Stimulated activated naive CD4-positive, alpha-beta T cell treated with Interleukin-2 at 50 U/mL for 16 hours (primary cell): ENCODE measurements around the gene MED19.
A peak's percentile ranks its signal among the peaks of the same experiment; 100 is the strongest.
"Not testable (repeated sequence)": the region's sequence is repeated elsewhere in the genome, so short reads cannot be mapped to it uniquely, and the experiment has no call there.

Experiments
- DNase-seq: peaks from one replicate; lab custom pipeline; 2025; lab: John Stamatoyannopoulos, UW

MED19 gene, protein sequence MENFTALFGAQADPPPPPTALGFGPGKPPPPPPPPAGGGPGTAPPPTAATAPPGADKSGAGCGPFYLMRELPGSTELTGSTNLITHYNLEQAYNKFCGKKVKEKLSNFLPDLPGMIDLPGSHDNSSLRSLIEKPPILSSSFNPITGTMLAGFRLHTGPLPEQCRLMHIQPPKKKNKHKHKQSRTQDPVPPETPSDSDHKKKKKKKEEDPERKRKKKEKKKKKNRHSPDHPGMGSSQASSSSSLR

DNA sequence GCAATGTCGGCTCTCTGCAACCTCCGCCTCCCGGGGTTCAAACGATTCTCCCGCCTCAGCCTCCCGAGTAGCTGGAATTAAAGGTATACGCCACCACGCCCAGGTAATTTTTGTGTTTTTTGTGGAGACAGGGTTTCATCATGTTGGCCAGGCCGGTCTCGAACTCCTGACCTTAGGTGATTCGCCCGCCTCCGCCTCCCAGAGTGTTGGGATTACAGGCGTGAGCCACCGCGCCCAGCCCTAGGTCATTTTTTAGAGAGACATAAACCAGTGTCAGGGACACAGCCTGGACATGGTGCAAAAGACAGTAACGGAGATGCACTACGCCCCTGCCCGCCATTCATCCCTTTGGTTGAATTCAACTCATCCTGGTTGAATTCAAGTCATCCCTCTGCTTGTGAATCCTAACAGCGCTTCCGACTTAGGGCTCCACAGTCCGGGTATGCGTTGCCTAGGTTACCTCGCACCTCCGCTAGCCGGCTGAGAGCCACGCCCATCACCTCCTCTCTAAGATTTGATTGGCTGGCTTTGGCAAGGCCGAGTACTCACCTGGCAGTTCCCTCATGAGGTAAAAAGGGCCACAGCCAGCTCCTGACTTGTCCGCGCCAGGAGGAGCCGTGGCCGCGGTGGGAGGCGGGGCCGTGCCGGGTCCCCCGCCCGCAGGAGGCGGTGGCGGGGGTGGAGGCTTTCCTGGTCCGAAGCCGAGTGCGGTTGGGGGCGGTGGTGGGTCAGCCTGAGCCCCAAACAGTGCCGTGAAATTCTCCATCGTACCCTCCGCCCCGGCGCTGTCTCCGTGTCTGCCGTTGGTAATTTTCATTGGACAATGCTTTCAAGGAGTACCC is at the start of gene MED19:
MED19 (minus strand) TSS at position 802 of the 842 bp plus-strand sequence; CDS start at position 766, 36 bp downstream.
- DNase-seq, result peak; percentile 78

- no peak for DNase-seq
Observed at GRCh38 chr11:57758174-57758573, 46.2 kb upstream of the MED19 start.

DNA sequence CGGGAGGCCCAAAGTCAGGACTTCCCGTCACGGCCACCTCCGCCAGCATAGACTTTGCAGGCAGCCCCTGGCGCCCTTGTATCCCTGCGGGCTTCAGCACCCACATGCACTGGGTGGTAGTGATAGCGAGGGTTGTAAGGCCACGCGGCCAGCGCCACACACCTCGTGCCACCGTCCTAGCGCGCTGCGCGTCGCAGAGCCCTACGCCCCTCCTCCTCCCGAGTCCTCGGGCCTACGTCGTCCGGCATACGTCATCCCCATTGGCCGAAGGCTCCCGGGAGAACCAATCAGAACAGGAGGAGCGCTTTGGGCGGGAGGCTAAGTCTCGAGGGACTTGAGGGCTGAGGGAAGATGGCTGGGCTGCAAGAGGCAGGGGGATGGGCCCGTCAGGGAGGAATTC is 40.9 kb upstream of the MED19 start:
- DNase-seq, result no peak

- DNase-seq, result no peak
Observed at GRCh38 chr11:57751676-57752253, 39.8 kb upstream of the MED19 start, which contains the start of gene BTBD18. BTBD18 (minus strand) TSS chr11:57751819; CDS start chr11:57751188, 631 bp downstream.

DNA sequence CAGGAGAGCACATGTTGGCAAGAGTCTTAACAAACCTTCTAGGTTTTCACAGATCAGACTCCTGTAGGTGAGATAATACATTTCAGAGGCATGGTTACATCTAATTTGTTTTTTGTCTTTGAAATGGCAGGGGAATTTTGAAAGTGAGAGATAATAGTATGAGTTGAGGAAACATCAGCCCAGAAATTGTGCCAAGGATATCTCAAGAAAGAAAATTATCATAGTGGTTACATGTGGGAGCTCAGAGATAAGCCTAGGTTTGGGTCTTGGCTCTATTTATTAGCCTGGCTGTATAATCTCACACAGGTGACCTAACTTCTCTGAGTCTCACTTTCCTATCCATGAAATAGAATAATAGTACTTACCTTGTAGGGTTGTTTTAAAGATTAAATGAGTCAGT is 39.2 kb upstream of the MED19 start:
- no peak for DNase-seq

GRCh38 chr11:57746920-57747319 is 34.9 kb upstream of the MED19 start:
- no peak for DNase-seq

GRCh38 chr11:57745206-57745605 is 33.2 kb upstream of the MED19 start:
- DNase-seq, result no peak

DNA sequence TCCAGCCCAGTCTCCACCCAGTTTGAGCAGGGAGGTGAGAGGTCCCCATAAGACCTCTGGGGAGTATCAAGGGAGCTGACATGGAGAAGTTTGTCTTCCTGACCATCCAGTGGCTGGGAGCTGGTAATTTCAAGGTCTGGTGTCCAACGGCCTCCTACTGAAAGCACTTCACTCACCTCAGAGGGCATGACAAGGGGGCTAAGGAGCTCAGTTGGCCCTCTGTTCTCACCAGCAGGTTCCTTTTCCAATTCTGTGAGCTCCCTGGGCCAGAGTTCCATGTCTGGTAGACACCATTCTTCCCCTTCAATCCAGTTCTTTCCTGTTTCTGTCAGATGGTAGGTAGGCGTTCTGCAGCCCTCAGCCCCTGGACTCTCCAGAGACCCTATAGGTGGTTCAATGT is 32.3 kb upstream of the MED19 start:
- DNase-seq, result no peak

DNA sequence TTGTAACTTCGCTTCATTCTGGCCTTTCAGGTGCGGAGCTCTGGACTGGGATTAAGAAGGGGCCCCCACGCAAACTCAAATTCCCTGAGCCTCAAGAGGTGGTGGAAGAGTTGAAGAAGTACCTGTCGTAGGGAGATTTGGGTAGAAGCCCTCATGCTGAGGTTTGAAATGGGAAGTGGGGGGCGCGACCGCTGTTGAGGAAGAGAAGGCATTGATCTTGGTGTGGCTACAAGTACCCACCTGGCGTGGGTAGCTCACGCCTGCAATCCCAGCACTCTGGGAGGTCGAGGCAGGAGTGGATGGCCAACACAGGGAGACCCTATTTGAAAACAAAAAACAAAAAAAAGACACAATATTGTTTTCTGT is 30.1 kb upstream of the MED19 start:
- DNase-seq, result no peak

- peak; percentile 97 for DNase-seq
Observed at GRCh38 chr11:57741132-57742086, 29.4 kb upstream of the MED19 start, which contains the start of gene SELENOH. SELENOH (plus strand) TSS chr11:57741491; CDS start chr11:57741596, 105 bp downstream.

DNA sequence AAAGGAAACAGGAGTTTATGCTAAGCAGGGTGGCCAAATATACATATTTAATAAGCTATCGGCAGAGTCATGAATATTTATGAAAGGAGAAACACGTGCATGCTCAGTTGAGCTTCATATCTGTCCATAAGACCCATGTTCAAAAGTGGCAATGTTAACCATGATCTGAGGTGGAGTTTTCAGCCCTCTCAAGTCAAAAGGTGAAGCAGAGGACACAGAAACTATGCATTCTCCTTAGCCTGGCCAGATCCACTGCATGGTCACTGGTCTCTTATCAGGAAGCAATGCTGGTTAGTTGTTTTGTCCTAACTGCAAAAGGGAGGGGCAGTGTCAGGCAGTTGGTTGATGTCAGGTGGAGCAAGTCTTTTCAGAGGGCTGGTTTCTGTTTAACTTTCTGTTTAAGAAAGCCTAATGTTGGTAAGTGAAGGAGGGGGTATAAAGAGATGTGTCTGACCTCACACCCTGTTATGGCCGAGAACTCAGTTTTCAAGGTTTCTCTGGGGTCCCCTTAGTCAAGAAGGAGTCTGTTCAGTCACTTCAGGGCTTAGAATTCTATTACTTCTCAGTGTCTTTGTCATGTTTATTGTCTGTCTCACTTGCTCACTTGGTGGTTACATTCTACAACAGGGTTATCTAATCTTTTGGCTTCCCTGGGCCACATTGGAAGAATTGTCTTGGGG is 23.7 kb upstream of the MED19 start:
- DNase-seq, result no peak

- DNase-seq, result no peak
Observed at GRCh38 chr11:57732661-57733060, 20.6 kb upstream of the MED19 start.

GRCh38 chr11:57729479-57729878 is 17.5 kb upstream of the MED19 start:
- no peak for DNase-seq

- no peak for DNase-seq
Observed at GRCh38 chr11:57728829-57729228, 16.8 kb upstream of the MED19 start.

DNA sequence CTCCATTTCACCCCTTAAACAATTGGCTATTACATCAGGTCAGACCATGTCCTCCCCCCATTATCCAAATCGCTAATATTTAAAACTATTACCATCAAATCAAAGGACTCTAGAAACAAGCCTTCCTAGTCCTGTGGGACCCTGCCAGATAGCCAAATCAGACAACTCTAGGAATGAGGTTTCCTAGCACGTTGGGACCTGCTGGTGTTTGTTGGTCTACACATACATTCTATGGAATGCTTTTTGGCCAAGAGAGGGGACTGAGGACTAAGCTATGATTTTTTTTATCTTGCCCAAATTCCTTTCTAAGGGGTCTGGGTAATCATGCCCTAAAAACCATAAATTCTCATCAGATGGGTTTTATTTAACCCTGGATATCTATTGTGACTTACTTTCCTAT is 15.2 kb upstream of the MED19 start:
- DNase-seq, result no peak

GRCh38 chr11:57716726-57717125 is 4.7 kb upstream of the MED19 start:
- not testable (repeated sequence) for DNase-seq

DNA sequence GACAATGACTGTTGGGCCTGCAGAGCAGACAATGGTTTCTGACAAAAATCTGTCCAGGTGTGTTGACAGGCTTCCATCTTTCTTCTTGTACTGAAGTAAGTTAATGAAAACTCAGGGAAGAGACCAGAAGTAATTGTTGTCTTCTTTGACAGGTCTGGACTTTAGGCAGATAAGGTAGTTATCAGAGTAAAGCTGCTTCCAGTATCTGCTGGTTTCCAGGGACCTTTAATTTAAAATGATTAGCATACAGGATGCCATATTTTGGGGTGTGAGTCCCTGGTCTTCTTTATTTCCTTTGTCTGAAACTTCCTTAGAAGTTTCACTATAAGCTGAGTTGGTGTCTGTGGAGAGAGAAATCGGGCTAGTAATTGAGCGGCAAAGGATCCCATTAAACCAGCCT is 1.8 kb upstream of the MED19 start:
- DNase-seq, result no peak

DNA sequence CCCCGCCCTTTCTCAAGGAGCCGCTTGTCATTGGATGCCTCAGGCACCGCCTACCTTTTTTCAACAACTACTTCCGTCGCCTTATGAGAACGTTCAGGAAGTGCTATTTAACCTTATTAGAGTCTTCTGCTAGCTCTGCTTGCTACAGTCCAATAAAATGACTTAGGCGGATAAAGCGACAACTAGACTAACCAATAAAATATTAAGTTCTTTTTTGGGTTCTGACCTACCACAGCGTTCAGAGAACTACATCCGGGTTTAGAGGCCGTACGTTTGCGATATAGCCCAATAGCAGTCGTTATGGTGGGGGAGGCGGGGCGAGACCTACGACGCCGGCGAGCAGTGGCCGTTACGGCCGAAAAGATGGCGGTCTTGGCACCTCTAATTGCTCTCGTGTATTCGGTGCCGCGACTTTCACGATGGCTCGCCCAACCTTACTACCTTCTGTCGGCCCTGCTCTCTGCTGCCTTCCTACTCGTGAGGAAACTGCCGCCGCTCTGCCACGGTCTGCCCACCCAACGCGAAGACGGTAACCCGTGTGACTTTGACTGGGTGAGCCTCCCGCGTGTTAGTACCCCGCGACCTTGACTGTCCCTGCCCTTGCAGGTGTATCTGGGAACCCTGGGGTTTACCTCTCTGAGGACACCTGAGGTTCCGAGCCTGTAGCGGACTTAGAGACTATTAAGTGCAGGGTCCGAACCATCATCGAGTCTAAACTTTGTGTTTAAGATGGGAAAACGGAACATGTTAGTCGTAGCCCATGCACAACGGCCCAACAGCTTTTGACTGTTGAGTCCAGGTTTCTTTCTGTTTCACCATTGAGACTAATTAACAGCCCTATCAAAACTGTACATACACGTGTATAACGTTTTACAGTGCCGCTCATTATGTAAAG is 488 bp upstream of the MED19 start, which contains the start of gene TMX2:
TMX2 (plus strand) TSS at position 338 of the 895 bp plus-strand sequence; CDS start at position 364, 26 bp downstream.
- DNase-seq, result peak; percentile 93

DNA sequence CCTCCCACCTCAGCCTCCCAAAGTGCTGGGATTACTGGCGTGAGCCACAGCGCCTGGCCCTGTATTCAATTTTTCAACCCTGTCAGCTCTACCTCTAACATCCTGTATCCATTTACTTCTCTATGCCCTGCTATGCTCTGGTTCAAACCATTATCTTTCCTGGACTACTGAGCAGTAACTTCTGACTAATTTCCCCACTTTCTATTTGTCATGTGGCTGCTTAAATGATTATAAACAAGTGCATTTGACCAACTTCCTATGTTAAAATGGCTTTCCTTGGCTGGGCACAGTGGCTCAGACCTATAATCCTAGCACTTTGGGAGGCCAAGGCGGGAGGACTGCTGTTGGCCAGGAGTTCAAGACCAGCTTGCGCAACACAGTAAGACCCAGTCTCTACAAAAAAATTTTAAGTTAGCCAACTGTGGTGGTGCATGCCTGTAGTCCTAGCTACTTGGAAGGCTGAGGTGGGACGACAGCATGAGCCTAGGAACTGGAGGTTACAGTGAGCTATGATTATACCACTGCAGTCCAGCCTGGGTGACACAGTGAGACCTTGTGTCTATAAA is 2.1 kb downstream of the MED19 start:
- no peak for DNase-seq

GRCh38 chr11:57705432-57705831 is 6.6 kb downstream of the MED19 start:
- DNase-seq, result not testable (repeated sequence)
